ENCODE results near the gene C6orf120. TPM values are rescaled to one million over a fixed set of nuclear protein-coding genes. Genes with fewer than 3 reads are reported as not detected.
A peak's percentile ranks its signal among the peaks of the same experiment; 100 is the strongest.

C6orf120 gene
- total and polyA plus RNA-seq, 9 of the 15 experiments (the other 6 are each of a cell fraction or from before 2014, with no cell fraction given), result 7.7 to 44.9 (median 34.8) TPM

GRCh38 chr6:169751242-169752073, 49.5 kb downstream of the C6orf120 start, which contains the start of the genes DYNLT2 and ERMARD (continued):
- TF ChIP-seq ZNF212 (CRISPR knock-in tag; IDR thresholded peaks at IDR 0.05) (no peak), BACH1 (tag; IDR thresholded peaks at IDR 0.05) (no peak), CC2D1A (IDR thresholded peaks at IDR 0.05) (peak; percentile 61; the same call in 1 of the 2 replicates), BRF2 (IDR thresholded peaks at IDR 0.05; ENCODE audit: borderline replicate concordance, insufficient read depth, insufficient read length) (no peak), ZNF696 (CRISPR knock-in tag; conservative IDR thresholded peaks at IDR 0.05) (no peak), DIDO1 (tag; IDR thresholded peaks at IDR 0.05; ENCODE audit: low read depth) (0 out of 2 replicates have a peak, but pooled peaks have one; percentile 46), MAFK (IDR thresholded peaks at IDR 0.05; ENCODE audit: low read length) (no peak), MIER1 (IDR thresholded peaks at IDR 0.05; ENCODE audit: low read depth) (no peak), BMI1 (IDR thresholded peaks at IDR 0.05; ENCODE audit: low read length) (no peak), KLF13 (tag; IDR thresholded peaks at IDR 0.05; ENCODE audit: borderline replicate concordance, low read depth) (0 out of 2 replicates have a peak, but pooled peaks have one; percentile 40), FOXP1 (CRISPR knock-in tag; IDR thresholded peaks at IDR 0.05) (peak; percentile 98), PTTG1 (tag; IDR thresholded peaks at IDR 0.05; ENCODE audit: low read depth) (no peak), NONO (IDR thresholded peaks at IDR 0.05; ENCODE audit: low read depth in 2 of 2, low read length in 1 of 2) (peak; percentile 74 to 92; a peak in 2 of 4 replicates), ELF2 (CRISPR knock-in tag; IDR thresholded peaks at IDR 0.05) (peak; percentile 98), BRF1 (IDR thresholded peaks at IDR 0.05; ENCODE audit: borderline replicate concordance, extremely low read depth, insufficient read length) (no peak), PRPF4 (IDR thresholded peaks at IDR 0.05; ENCODE audit: insufficient read depth, low read depth, low read length, poor library complexity, severe bottlenecking) (peak; percentile 67), PHF20 (IDR thresholded peaks at IDR 0.05; ENCODE audit: partially characterized antibody) (peak; percentile 98), JUNB (CRISPR knock-in tag; conservative IDR thresholded peaks at IDR 0.05) (no peak), ZHX1 (conservative IDR thresholded peaks at IDR 0.05; ENCODE audit: low read length) (peak; percentile 72)
- TF ChIP-seq, protein P1, sequence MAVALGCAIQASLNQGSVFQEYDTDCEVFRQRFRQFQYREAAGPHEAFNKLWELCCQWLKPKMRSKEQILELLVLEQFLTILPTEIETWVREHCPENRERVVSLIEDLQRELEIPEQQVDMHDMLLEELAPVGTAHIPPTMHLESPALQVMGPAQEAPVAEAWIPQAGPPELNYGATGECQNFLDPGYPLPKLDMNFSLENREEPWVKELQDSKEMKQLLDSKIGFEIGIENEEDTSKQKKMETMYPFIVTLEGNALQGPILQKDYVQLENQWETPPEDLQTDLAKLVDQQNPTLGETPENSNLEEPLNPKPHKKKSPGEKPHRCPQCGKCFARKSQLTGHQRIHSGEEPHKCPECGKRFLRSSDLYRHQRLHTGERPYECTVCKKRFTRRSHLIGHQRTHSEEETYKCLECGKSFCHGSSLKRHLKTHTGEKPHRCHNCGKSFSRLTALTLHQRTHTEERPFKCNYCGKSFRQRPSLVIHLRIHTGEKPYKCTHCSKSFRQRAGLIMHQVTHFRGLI (CRISPR knock-in tag; IDR thresholded peaks at IDR 0.05), result no peak
- TF ChIP-seq, protein P2, sequence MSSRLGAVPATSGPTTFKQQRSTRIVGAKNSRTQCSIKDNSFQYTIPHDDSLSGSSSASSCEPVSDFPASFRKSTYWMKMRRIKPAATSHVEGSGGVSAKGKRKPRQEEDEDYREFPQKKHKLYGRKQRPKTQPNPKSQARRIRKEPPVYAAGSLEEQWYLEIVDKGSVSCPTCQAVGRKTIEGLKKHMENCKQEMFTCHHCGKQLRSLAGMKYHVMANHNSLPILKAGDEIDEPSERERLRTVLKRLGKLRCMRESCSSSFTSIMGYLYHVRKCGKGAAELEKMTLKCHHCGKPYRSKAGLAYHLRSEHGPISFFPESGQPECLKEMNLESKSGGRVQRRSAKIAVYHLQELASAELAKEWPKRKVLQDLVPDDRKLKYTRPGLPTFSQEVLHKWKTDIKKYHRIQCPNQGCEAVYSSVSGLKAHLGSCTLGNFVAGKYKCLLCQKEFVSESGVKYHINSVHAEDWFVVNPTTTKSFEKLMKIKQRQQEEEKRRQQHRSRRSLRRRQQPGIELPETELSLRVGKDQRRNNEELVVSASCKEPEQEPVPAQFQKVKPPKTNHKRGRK (tag; IDR thresholded peaks at IDR 0.05), result no peak

Measured in K562 (cell line).